Memory B cell (primary cell): Measurements from ENCODE around the gene DERL2.
A peak's percentile ranks its signal among the peaks of the same experiment; 100 is the strongest.

Experiments
- ATAC-seq: fragments of 150-1000 bp; cut with Tn5 transposase; 2 replicates; pipeline ENCODE4 v1.10.0; 2021; ENCODE audit warnings: low read depth, mild to moderate bottlenecking, moderate library complexity
- DNase-seq, 2 donors: peaks; one replicate each; pipeline ENCODE4 v3.0.0; 2022; ENCODE audit warnings: low spot score in 2 of 2
- H3K27ac Mint-ChIP-seq: one replicate; pipeline ENCODE4 v1.8.0; 2022; ENCODE audit warnings: mild to moderate bottlenecking, moderate library complexity, mixed read lengths
- H3K27me3 Mint-ChIP-seq: one replicate; pipeline ENCODE4 v1.8.0; 2022; ENCODE audit warnings: mixed read lengths
- H3K36me3 Mint-ChIP-seq: one replicate; pipeline ENCODE4 v1.8.0; 2022; ENCODE audit warnings: mild to moderate bottlenecking, mixed read lengths
- H3K4me1 Mint-ChIP-seq: one replicate; pipeline ENCODE4 v1.8.0; 2022; ENCODE audit warnings: mixed read lengths
- H3K4me3 Mint-ChIP-seq: one replicate; pipeline ENCODE4 v1.8.0; 2022; ENCODE audit warnings: mild to moderate bottlenecking, moderate library complexity, mixed read lengths
- H3K9me3 Mint-ChIP-seq: one replicate; pipeline ENCODE4 v1.8.0; 2022; ENCODE audit warnings: mixed read lengths

Gene DERL2

GRCh38 chr17:5486206-5487124 lies 487 bp upstream of the DERL2 start, which contains the start of gene MIS12:
Gene MIS12, plus strand, starts transcription at chr17:5486566. Its CDS starts 2,297 bp downstream, at chr17:5488863.
- Mint-ChIP-seq H3K9me3 (no peaks in the 10 kb centered on the region), H3K27me3 (no peaks in the 10 kb centered on the region), H3K4me1 (peaks cover 19% of the 10 kb centered on the region), H3K27ac (peak within 1 kb of the TSS; percentile 98), H3K36me3 (peaks cover 17% of the 10 kb centered on the region), H3K4me3 (peak within 1 kb of the TSS; percentile 89)
- DNase-seq (peak; percentile 87 to 93), ATAC-seq (peak; percentile 87)

- Mint-ChIP-seq H3K36me3 (peaks cover 33% of the 10 kb centered on the region), H3K4me1 (peaks cover 10% of the 10 kb centered on the region), H3K27me3 (no peaks in the 10 kb centered on the region), H3K9me3 (no peaks in the 10 kb centered on the region), H3K27ac (no peak overlapping the region), H3K4me3 (no peak overlapping the region)
- no peak for ATAC-seq
- no peak for DNase-seq
Observed at GRCh38 chr17:5481451-5481850, 4.5 kb downstream of the DERL2 start.

GRCh38 chr17:5480962-5481361 lies 5.0 kb downstream of the DERL2 start:
- no peak overlapping the region for H3K4me3 Mint-ChIP-seq
- H3K4me1 Mint-ChIP-seq: peaks cover 10% of the 10 kb centered on the region
- no peaks in the 10 kb centered on the region for H3K9me3 Mint-ChIP-seq
- peaks cover 33% of the 10 kb centered on the region for H3K36me3 Mint-ChIP-seq
- H3K27ac Mint-ChIP-seq: no peak overlapping the region
- DNase-seq: no peak
- no peaks in the 10 kb centered on the region for H3K27me3 Mint-ChIP-seq
- no peak for ATAC-seq

GRCh38 chr17:5478992-5479391 lies 7.0 kb downstream of the DERL2 start:
- peaks cover 38% of the 10 kb centered on the region for H3K36me3 Mint-ChIP-seq
- H3K27me3 Mint-ChIP-seq: no peaks in the 10 kb centered on the region
- H3K4me3 Mint-ChIP-seq: no peak overlapping the region
- H3K27ac Mint-ChIP-seq: no peak overlapping the region
- ATAC-seq: no peak
- no peak for DNase-seq
- peaks cover 5% of the 10 kb centered on the region for H3K4me1 Mint-ChIP-seq
- no peaks in the 10 kb centered on the region for H3K9me3 Mint-ChIP-seq

- no peak for ATAC-seq
- DNase-seq: no peak
- no peaks in the 10 kb centered on the region for H3K9me3 Mint-ChIP-seq
- H3K27me3 Mint-ChIP-seq: no peaks in the 10 kb centered on the region
- no peak overlapping the region for H3K27ac Mint-ChIP-seq
- peaks cover 28% of the 10 kb centered on the region for H3K36me3 Mint-ChIP-seq
- H3K4me1 Mint-ChIP-seq: peaks cover 3% of the 10 kb centered on the region
- H3K4me3 Mint-ChIP-seq: no peak overlapping the region
Observed at GRCh38 chr17:5473906-5474305, 12.1 kb downstream of the DERL2 start.

- Mint-ChIP-seq H3K4me3 (no peak overlapping the region), H3K27ac (no peak overlapping the region), H3K9me3 (no peaks in the 10 kb centered on the region), H3K4me1 (peaks cover 12% of the 10 kb centered on the region), H3K27me3 (no peaks in the 10 kb centered on the region), H3K36me3 (peaks cover 22% of the 10 kb centered on the region)
- no peak for DNase-seq
- no peak for ATAC-seq
Observed at GRCh38 chr17:5472511-5472910, 13.5 kb downstream of the DERL2 start.

- peak; percentile 34 for ATAC-seq
- H3K36me3 Mint-ChIP-seq: peaks cover 4% of the 10 kb centered on the region
- DNase-seq: peak in 1 of 2 donors; percentile 19
Observed at GRCh38 chr17:5468075-5468473, 17.9 kb downstream of the DERL2 start.

GRCh38 chr17:5467416-5467815 lies 18.6 kb downstream of the DERL2 start:
- Mint-ChIP-seq H3K36me3 (peaks cover 4% of the 10 kb centered on the region), H3K27ac (peak overlapping the region; percentile 22), H3K9me3 (no peaks in the 10 kb centered on the region), H3K27me3 (no peaks in the 10 kb centered on the region), H3K4me3 (peak overlapping the region; percentile 81), H3K4me1 (peaks cover 26% of the 10 kb centered on the region)
- no peak for DNase-seq
- no peak for ATAC-seq

More at GRCh38 chr17:5468075-5468473, 17.9 kb downstream of the DERL2 start:
- Mint-ChIP-seq H3K4me1 (peaks cover 26% of the 10 kb centered on the region), H3K4me3 (peak overlapping the region; percentile 81), H3K9me3 (no peaks in the 10 kb centered on the region), H3K27ac (peak overlapping the region; percentile 22), H3K27me3 (no peaks in the 10 kb centered on the region)

GRCh38 chr17:5466295-5466694 lies 19.7 kb downstream of the DERL2 start:
- Mint-ChIP-seq H3K27ac (no peak overlapping the region), H3K27me3 (no peaks in the 10 kb centered on the region), H3K36me3 (peaks cover 2% of the 10 kb centered on the region), H3K9me3 (no peaks in the 10 kb centered on the region), H3K4me1 (peaks cover 26% of the 10 kb centered on the region), H3K4me3 (no peak overlapping the region)
- ATAC-seq (no peak), DNase-seq (no peak)

- H3K27ac Mint-ChIP-seq: no peak overlapping the region
- H3K4me3 Mint-ChIP-seq: no peak overlapping the region
- ATAC-seq (no peak), DNase-seq (no peak)
- peaks cover 9% of the 10 kb centered on the region for H3K36me3 Mint-ChIP-seq
- no peaks in the 10 kb centered on the region for H3K9me3 Mint-ChIP-seq
- no peaks in the 10 kb centered on the region for H3K27me3 Mint-ChIP-seq
- H3K4me1 Mint-ChIP-seq: peaks cover 26% of the 10 kb centered on the region
Observed at GRCh38 chr17:5464717-5465507, 21.1 kb downstream of the DERL2 start.

- Mint-ChIP-seq H3K4me1 (no peaks in the 10 kb centered on the region), H3K27ac (no peak overlapping the region), H3K9me3 (no peaks in the 10 kb centered on the region), H3K27me3 (no peaks in the 10 kb centered on the region), H3K36me3 (peaks cover 21% of the 10 kb centered on the region), H3K4me3 (no peak overlapping the region)
- DNase-seq (no peak), ATAC-seq (no peak)
Observed at GRCh38 chr17:5446786-5447185, 39.2 kb downstream of the DERL2 start.

GRCh38 chr17:5444209-5444608 lies 41.8 kb downstream of the DERL2 start:
- DNase-seq (no peak), ATAC-seq (no peak)
- Mint-ChIP-seq H3K36me3 (peaks cover 18% of the 10 kb centered on the region), H3K4me3 (no peak overlapping the region), H3K27ac (no peak overlapping the region), H3K27me3 (no peaks in the 10 kb centered on the region), H3K9me3 (no peaks in the 10 kb centered on the region), H3K4me1 (peaks cover 6% of the 10 kb centered on the region)

- ATAC-seq: no peak
- Mint-ChIP-seq H3K27me3 (no peaks in the 10 kb centered on the region), H3K27ac (no peak overlapping the region), H3K4me1 (peaks cover 7% of the 10 kb centered on the region), H3K36me3 (peaks cover 16% of the 10 kb centered on the region), H3K4me3 (no peak overlapping the region), H3K9me3 (no peaks in the 10 kb centered on the region)
- no peak for DNase-seq
Observed at GRCh38 chr17:5443728-5444127, 42.2 kb downstream of the DERL2 start.

- Mint-ChIP-seq H3K4me3 (peak overlapping the region; percentile 82), H3K4me1 (peaks cover 22% of the 10 kb centered on the region), H3K36me3 (peaks cover 8% of the 10 kb centered on the region), H3K27ac (peak overlapping the region; percentile 94), H3K9me3 (no peaks in the 10 kb centered on the region), H3K27me3 (no peaks in the 10 kb centered on the region)
- no peak for DNase-seq
- ATAC-seq: no peak
Observed at GRCh38 chr17:5439446-5439764, 46.6 kb downstream of the DERL2 start.
